OCI-LY1 (cell line): ENCODE measurements around the gene EXOC3L1.

Experiments used
- H2AFZ ChIP-seq: fragments of 200-600 bp; sonication (generic), shearing (Covaris generic); 2 replicates; pipeline ENCODE4 v1.6.0; 2014; ENCODE audit warnings: antibody characterized with exemption, mild to moderate bottlenecking, low read length
- H3F3A ChIP-seq: fragments of 200-600 bp; sonication (generic), shearing (Covaris generic); 2 replicates; pipeline ENCODE4 v1.6.0; 2014; ENCODE audit warnings: mild to moderate bottlenecking, antibody characterized with exemption, low read length, moderate library complexity; ENCODE audit not compliant: insufficient read depth
- H3K27ac ChIP-seq: fragments of 200-600 bp; sonication (generic); 2 replicates; pipeline ENCODE4 v1.5.1; 2014; ENCODE audit warnings: low read length, mixed run types, mild to moderate bottlenecking, low read depth; ENCODE audit not compliant: poor library complexity, severe bottlenecking
- H3K27me3 ChIP-seq: fragments of 200-600 bp; sonication (generic); 2 replicates; pipeline ENCODE4 v1.6.0; 2014; ENCODE audit warnings: antibody characterized with exemption, mild to moderate bottlenecking, low read length, moderate library complexity; ENCODE audit not compliant: insufficient read depth
- H3K36me3 ChIP-seq: fragments of 200-600 bp; sonication (generic); 2 replicates; pipeline ENCODE4 v1.6.1; 2014; ENCODE audit warnings: mild to moderate bottlenecking, antibody characterized with exemption, low read length, moderate library complexity, mixed read lengths; ENCODE audit not compliant: insufficient read depth
- H3K4me1 ChIP-seq: fragments of 200-600 bp; sonication (generic); 2 replicates; pipeline ENCODE4 v1.5.1; 2014; ENCODE audit warnings: mild to moderate bottlenecking, low read length, moderate library complexity; ENCODE audit not compliant: insufficient read depth, severe bottlenecking
- H3K4me2 ChIP-seq: fragments of 200-600 bp; sonication (generic), shearing (Covaris generic); 2 replicates; pipeline ENCODE4 v1.6.1; 2014; ENCODE audit warnings: low read length
- H3K4me3 ChIP-seq: fragments of 200-600 bp; sonication (generic); 2 replicates; pipeline ENCODE4 v1.5.1; 2014; ENCODE audit warnings: low read length, low read depth, mild to moderate bottlenecking, mixed read lengths; ENCODE audit not compliant: poor library complexity, severe bottlenecking
- H3K79me2 ChIP-seq: fragments of 200-600 bp; shearing (Covaris generic); 2 replicates; pipeline ENCODE4 v1.6.1; 2016; ENCODE audit warnings: mixed run types, low read length, mixed read lengths; ENCODE audit not compliant: insufficient read depth
- H3K9ac ChIP-seq: fragments of 200-600 bp; sonication (generic), shearing (Covaris generic); 2 replicates; pipeline ENCODE4 v1.6.1; 2014; ENCODE audit warnings: mild to moderate bottlenecking, low read length, mixed read lengths
- H3K9me2 ChIP-seq: fragments of 200-600 bp; sonication (generic), shearing (Covaris generic); 2 replicates; pipeline ENCODE4 v1.6.1; 2014; ENCODE audit warnings: low read depth, mild to moderate bottlenecking, low read length, mixed read lengths
- H3K9me3 ChIP-seq: fragments of 200-600 bp; shearing (Covaris generic); 2 replicates; pipeline ENCODE4 v1.6.1; 2014; ENCODE audit warnings: low read length, mixed read lengths
- H4K20me1 ChIP-seq: fragments of 200-600 bp; sonication (generic), shearing (Covaris generic); 2 replicates; pipeline ENCODE4 v1.6.0; 2016; ENCODE audit warnings: mild to moderate bottlenecking, low read length; ENCODE audit not compliant: insufficient read depth
- CTCF ChIP-seq: fragments of 200-600 bp; sonication (generic), shearing (Covaris generic); IDR thresholded peaks from 2 replicates; pipeline ENCODE4 v1.5.1; 2017; ENCODE audit warnings: mild to moderate bottlenecking, antibody characterized with exemption, low read length, moderate library complexity, mixed read lengths
- EZH2 ChIP-seq: fragments of 200-600 bp; sonication (generic), shearing (Covaris generic); IDR thresholded peaks from 2 replicates; pipeline ENCODE4 v1.8.0; 2017; ENCODE audit warnings: borderline replicate concordance, mixed run types, mild to moderate bottlenecking, antibody characterized with exemption, low read length, moderate library complexity, mixed read lengths

EXOC3L1 gene

GRCh38 chr16:67191411-67191994 lies 1.6 kb upstream of the EXOC3L1 start:
- H3K4me2 ChIP-seq: no peak overlapping the region
- H3K27me3 ChIP-seq: no peaks in the 10 kb centered on the region
- no peak overlapping the region for H3K4me3 ChIP-seq
- H3K9me3 ChIP-seq: no peaks in the 10 kb centered on the region
- H3K9ac ChIP-seq: no peak overlapping the region
- no peaks in the 10 kb centered on the region for H4K20me1 ChIP-seq
- H2AFZ ChIP-seq: no peak overlapping the region
- H3F3A ChIP-seq: no peaks in the 10 kb centered on the region
- H3K36me3 ChIP-seq: peaks cover 31% of the 10 kb centered on the region
- peaks cover 15% of the 10 kb centered on the region for H3K4me1 ChIP-seq
- H3K79me2 ChIP-seq: peaks cover 16% of the 10 kb centered on the region
- H3K27ac ChIP-seq: no peak overlapping the region
- no peak for TF ChIP-seq EZH2
- TF ChIP-seq CTCF: no peak
- H3K9me2 ChIP-seq: no peaks in the 10 kb centered on the region

- Histone ChIP-seq H3K79me2 (peaks cover 16% of the 10 kb centered on the region), H3K27me3 (no peaks in the 10 kb centered on the region), H4K20me1 (no peaks in the 10 kb centered on the region), H3F3A (no peaks in the 10 kb centered on the region), H3K4me2 (no peak overlapping the region), H3K36me3 (peaks cover 23% of the 10 kb centered on the region), H3K9me2 (no peaks in the 10 kb centered on the region), H3K4me1 (peaks cover 15% of the 10 kb centered on the region), H2AFZ (no peak overlapping the region), H3K9me3 (no peaks in the 10 kb centered on the region), H3K4me3 (no peak overlapping the region), H3K9ac (no peak overlapping the region), H3K27ac (no peak overlapping the region)
- TF ChIP-seq EZH2: no peak
Observed at GRCh38 chr16:67190448-67191399, 788 bp upstream of the EXOC3L1 start.

- H3K9me2 ChIP-seq: no peaks in the 10 kb centered on the region
- H3K4me2 ChIP-seq: no peak overlapping the region
- H2AFZ ChIP-seq: no peak overlapping the region
- H3K27me3 ChIP-seq: no peaks in the 10 kb centered on the region
- TF ChIP-seq EZH2 (no peak), CTCF (no peak)
- H3K4me1 ChIP-seq: peaks cover 19% of the 10 kb centered on the region
- no peaks in the 10 kb centered on the region for H3K9me3 ChIP-seq
- peaks cover 16% of the 10 kb centered on the region for H3K79me2 ChIP-seq
- no peak overlapping the region for H3K27ac ChIP-seq
- H4K20me1 ChIP-seq: no peaks in the 10 kb centered on the region
- H3K36me3 ChIP-seq: peaks cover 4% of the 10 kb centered on the region; the same call in 1 of the 2 replicates
- H3K4me3 ChIP-seq: no peak overlapping the region
- no peak overlapping the region for H3K9ac ChIP-seq
- no peaks in the 10 kb centered on the region for H3F3A ChIP-seq
Observed at GRCh38 chr16:67188798-67189197, 1.1 kb downstream of the EXOC3L1 start.
